ENCODE data around the gene TTC13. TPM values are rescaled to one million over a fixed set of nuclear protein-coding genes. Genes with fewer than 3 reads are reported as not detected.

Gene TTC13
- total RNA-seq, 4 donors from 2014 or later: 14.4 to 28.5 (median 26.1) TPM

- H3K4me1 ChIP-seq: peaks cover 45 to 50% of the 10 kb centered on the region in 2 donors
- H3K36me3 ChIP-seq: no peaks in the 10 kb centered on the region
- intact Hi-C loops (cut with DNase I): loop anchor here (5.0 kb wide), 1 partner anchor 61 kb away; no protein-coding TSS in a partner anchor
- 2 to 3% methylated on average over 18 to 22 of the region's 96 CpGs for WGBS, 2 donors
- peak; percentile 69 to 74 for DNase-seq
- no peaks in the 10 kb centered on the region for H3K9me3 ChIP-seq
- H3K27ac ChIP-seq: peak within 1 kb of the TSS; percentile 66 to 94 (median 91)
- no peak for TF ChIP-seq CTCF (IDR thresholded peaks at IDR 0.05)
- TF ChIP-seq POLR2A (IDR thresholded peaks at IDR 0.05): peak; percentile 38 to 69
- no peaks in the 10 kb centered on the region for H3K27me3 ChIP-seq
- H3K4me3 ChIP-seq (replicated peaks in 1 of 3): peak within 1 kb of the TSS; percentile 61 to 84 (median 84)
These were observed 110.5 kb downstream of the TTC13 start, which contains the start of gene C1orf198 for GRCh38 chr1:230867903-230868735. TSS of gene C1orf198 (minus strand) at chr1:230868521. CDS start at chr1:230868512, 9 bp downstream.

- H3K27ac ChIP-seq: peak overlapping the region; percentile 9 to 91 (median 86)
- peak overlapping the region; percentile 61 to 84 (median 84) for H3K4me3 ChIP-seq (replicated peaks in 1 of 3)
- 12 to 13% methylated on average over 17 of the region's 17 CpGs for WGBS, 2 donors
- no peaks in the 10 kb centered on the region for H3K27me3 ChIP-seq
- no peak for DNase-seq
- intact Hi-C loops (cut with DNase I): loop anchor here (5.0 kb wide), 1 partner anchor 60 kb away; no protein-coding TSS in a partner anchor
- no peaks in the 10 kb centered on the region for H3K36me3 ChIP-seq
- peaks cover 48 to 51% of the 10 kb centered on the region in 2 donors for H3K4me1 ChIP-seq
- TF ChIP-seq CTCF (IDR thresholded peaks at IDR 0.05) (no peak), POLR2A (IDR thresholded peaks at IDR 0.05) (no peak)
- no peaks in the 10 kb centered on the region for H3K9me3 ChIP-seq
These were observed 111.4 kb downstream of the TTC13 start for GRCh38 chr1:230867101-230867902.

- no peak for TF ChIP-seq CTCF (IDR thresholded peaks at IDR 0.05)
- TF ChIP-seq POLR2A (IDR thresholded peaks at IDR 0.05): no peak
- Histone ChIP-seq H3K36me3 (no peaks in the 10 kb centered on the region), H3K27ac (peak overlapping the region; percentile 9 to 91 (median 86)), H3K4me1 (peaks cover 51 to 55% of the 10 kb centered on the region in 2 donors), H3K9me3 (no peaks in the 10 kb centered on the region), H3K27me3 (no peaks in the 10 kb centered on the region), H3K4me3 (replicated peaks in 1 of 3) (peak overlapping the region in 2 of 3 donors; percentile 84)
- no peak for DNase-seq
- WGBS, 2 donors: 60 to 66% methylated on average over 8 to 9 of the region's 9 CpGs
- intact Hi-C loops (cut with DNase I): loop anchor here (5.0 kb wide), 1 partner anchor 59 kb away; no protein-coding TSS in a partner anchor
These were observed 112.2 kb downstream of the TTC13 start for GRCh38 chr1:230866171-230867070.

- no peak for TF ChIP-seq POLR2A (IDR thresholded peaks at IDR 0.05)
- no peak for TF ChIP-seq CTCF (IDR thresholded peaks at IDR 0.05)
- Histone ChIP-seq H3K27me3 (no peaks in the 10 kb centered on the region), H3K36me3 (no peaks in the 10 kb centered on the region), H3K9me3 (no peaks in the 10 kb centered on the region), H3K4me3 (replicated peaks in 1 of 3) (no peak overlapping the region), H3K4me1 (peaks cover 51 to 55% of the 10 kb centered on the region in 2 donors), H3K27ac (peak overlapping the region in 1 of 3 donors; percentile 86)
- WGBS, 2 donors: 86 to 92% methylated on average over 8 of the region's 8 CpGs
- intact Hi-C loops (cut with DNase I): loop anchor here (5.0 kb wide), 1 partner anchor 58 kb away; no protein-coding TSS in a partner anchor
- no peak for DNase-seq
These were observed 113.4 kb downstream of the TTC13 start for GRCh38 chr1:230865062-230865817.

Measured in thyroid gland (tissue), 4 donors.